Raji (cell line): ENCODE measurements around the gene FLYWCH1.

Source experiments
- POLR2A ChIP-seq: IDR thresholded peaks from 2 replicates; pipeline ENCODE4 v1.6.1; 2011; ENCODE audit warnings: low read depth, low read length, control low read depth; ENCODE audit not compliant: insufficient read depth

FLYWCH1 gene

GRCh38 chr16:2911638-2912329, at the start of gene FLYWCH1:
Gene FLYWCH1 (plus strand): TSS chr16:2911931. CDS start chr16:2929686, 17,755 bp downstream.
- TF ChIP-seq POLR2A = peak; percentile 73

- TF ChIP-seq POLR2A = no peak
Observed at GRCh38 chr16:2865651-2866050, 46.1 kb upstream of the FLYWCH1 start.

GRCh38 chr16:2866431-2866830, 45.3 kb upstream of the FLYWCH1 start:
- no peak for TF ChIP-seq POLR2A

GRCh38 chr16:2867661-2867986, 44.1 kb upstream of the FLYWCH1 start:
- no peak for TF ChIP-seq POLR2A

GRCh38 chr16:2867987-2868789, 43.5 kb upstream of the FLYWCH1 start:
- TF ChIP-seq POLR2A = peak; percentile 88

GRCh38 chr16:2871926-2872325, 39.8 kb upstream of the FLYWCH1 start:
- no peak for TF ChIP-seq POLR2A

GRCh38 chr16:2874032-2874911, 37.5 kb upstream of the FLYWCH1 start:
- no peak for TF ChIP-seq POLR2A

GRCh38 chr16:2874912-2875362, 36.8 kb upstream of the FLYWCH1 start:
- TF ChIP-seq POLR2A = no peak

GRCh38 chr16:2879854-2880508, 31.8 kb upstream of the FLYWCH1 start:
- TF ChIP-seq POLR2A = no peak

- peak; percentile 56; the same call in 1 of the 2 replicates for TF ChIP-seq POLR2A
Observed at GRCh38 chr16:2881783-2882649, 29.7 kb upstream of the FLYWCH1 start.

GRCh38 chr16:2882650-2883457, 28.9 kb upstream of the FLYWCH1 start, which contains the start of gene FLYWCH2:
Gene FLYWCH2 (plus strand): TSS chr16:2883215. CDS start chr16:2896450, 13,235 bp downstream.
- peak; percentile 87 for TF ChIP-seq POLR2A

- no peak for TF ChIP-seq POLR2A
Observed at GRCh38 chr16:2883458-2883908, 28.2 kb upstream of the FLYWCH1 start.

GRCh38 chr16:2884041-2884451, 27.7 kb upstream of the FLYWCH1 start:
- no peak for TF ChIP-seq POLR2A

GRCh38 chr16:2894231-2894630, 17.5 kb upstream of the FLYWCH1 start:
- TF ChIP-seq POLR2A = no peak
